NCI-H82 (cell line): Measurements from ENCODE around the gene TBX19.

ENCODE experiments used
- DNase-seq: peaks from one replicate; lab custom pipeline; 2025; lab: John Stamatoyannopoulos, UW

TBX19 gene

DNA sequence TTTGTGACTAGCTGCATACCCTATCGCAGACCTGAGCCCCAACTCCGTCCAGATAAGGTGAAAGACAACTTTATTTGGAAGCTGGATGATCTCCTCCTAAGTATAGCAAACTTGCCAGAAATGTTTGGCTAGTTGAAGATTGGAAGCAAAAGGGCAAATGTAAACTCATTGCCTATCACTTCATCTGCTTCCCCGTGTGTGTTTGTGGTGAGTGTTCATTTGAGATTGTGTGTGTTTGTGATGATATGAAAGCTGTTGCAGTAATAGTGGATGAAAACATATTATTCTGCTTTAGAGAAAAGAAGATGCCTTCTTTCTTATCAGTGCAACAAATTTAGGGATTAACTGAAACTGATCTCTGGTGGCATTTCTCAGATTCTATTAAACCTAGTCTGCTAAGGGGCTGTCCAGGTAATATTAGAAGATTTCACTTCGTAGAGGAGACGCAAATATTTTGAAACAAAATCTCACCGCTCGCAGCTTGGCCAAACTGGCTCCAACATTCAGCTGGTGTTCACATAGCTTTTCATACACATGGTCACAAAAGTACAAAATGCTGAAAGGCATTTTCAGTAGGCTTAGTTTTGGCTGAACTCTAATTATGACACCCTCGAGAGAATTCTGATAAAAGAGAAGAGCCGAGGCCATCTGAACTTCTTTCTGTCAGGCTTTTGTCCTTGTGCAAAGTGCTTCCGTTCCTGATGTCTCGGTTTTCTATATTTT, 1.1 kb downstream of the TBX19 start:
- no peak for DNase-seq

DNA sequence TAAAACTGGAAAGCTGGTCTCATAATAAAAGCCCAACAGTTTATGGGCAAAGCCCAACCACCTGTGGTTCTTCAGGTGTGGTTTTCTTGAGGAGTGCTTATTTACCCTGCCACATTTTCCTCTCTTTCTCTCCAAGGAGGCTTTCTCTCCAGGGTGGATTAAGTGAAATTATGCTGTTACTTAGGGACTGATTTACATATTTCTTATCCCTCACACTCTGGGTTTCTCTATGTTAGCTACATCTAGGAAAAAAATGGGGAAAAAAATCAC, 4.8 kb downstream of the TBX19 start:
- peak; percentile 19 for DNase-seq

DNA sequence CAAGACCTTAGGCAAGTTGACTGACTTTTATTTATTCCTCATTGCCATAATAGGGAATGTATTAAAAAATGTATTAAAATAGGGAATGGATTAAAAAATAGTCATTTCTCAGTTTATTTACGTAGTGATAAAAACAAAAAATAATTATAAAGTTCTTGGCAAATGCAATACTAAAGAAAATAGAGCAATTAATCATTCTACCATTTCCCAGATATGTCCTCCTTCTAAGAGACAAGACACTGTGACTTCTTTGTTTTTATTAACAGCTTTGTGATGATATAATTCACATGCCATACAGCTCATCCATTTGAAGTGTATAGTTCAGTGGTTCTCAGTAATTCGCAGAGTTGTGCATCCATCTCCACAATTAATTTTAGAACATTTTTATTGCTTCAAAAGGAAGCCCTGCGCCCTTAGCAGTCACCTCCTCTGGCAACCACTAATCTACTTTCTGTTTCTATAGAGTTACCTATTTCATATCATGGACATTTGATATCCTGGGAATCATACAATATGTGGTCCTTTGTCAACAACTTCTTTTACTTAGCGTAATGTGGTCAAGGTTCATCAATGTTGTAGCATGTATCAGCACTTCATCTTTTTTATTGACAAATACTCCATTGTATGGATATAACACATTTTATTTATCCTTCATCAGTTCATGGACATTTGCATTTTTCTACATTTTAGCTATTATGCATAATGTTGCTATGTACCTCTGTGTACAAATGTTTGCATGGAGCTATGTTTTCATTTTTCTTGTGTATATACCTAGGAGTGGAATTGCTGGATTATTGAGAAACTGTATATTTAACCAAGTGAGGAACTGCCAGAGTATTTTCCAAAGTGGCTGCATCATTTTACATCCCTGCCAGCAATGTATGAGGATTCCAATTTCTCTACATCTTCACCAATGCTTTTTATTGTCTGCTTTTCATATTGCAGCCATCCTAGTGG, 5.6 kb downstream of the TBX19 start:
- no peak for DNase-seq

- DNase-seq = no peak
These were observed 6.6 kb downstream of the TBX19 start for GRCh38 chr1:168287237-168287664.

GRCh38 chr1:168288311-168289052, 7.8 kb downstream of the TBX19 start:
- no peak for DNase-seq

GRCh38 chr1:168291222-168291837, 10.7 kb downstream of the TBX19 start:
- DNase-seq = no peak

DNA sequence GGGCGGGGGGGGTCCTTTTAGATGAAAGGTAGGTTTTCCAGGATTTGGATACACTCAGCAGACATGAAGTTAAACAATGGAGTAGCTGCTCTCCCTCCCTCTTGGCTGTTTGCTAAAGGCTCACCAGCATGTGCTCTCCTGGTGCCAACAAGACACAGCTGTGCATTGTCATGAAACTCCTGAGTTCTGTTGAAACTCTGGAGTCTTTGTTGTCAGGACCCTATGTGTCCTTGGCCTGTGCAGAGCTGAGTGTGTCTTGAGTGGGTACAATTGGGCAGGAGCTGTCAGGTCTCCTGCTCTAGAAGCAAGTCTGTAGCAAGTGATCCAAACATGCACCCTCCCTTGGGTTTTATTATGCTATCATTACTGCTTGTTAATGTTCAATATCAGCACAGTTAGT, 12.7 kb downstream of the TBX19 start:
- DNase-seq = no peak

GRCh38 chr1:168295411-168296114, 14.9 kb downstream of the TBX19 start:
- DNase-seq = no peak

DNA sequence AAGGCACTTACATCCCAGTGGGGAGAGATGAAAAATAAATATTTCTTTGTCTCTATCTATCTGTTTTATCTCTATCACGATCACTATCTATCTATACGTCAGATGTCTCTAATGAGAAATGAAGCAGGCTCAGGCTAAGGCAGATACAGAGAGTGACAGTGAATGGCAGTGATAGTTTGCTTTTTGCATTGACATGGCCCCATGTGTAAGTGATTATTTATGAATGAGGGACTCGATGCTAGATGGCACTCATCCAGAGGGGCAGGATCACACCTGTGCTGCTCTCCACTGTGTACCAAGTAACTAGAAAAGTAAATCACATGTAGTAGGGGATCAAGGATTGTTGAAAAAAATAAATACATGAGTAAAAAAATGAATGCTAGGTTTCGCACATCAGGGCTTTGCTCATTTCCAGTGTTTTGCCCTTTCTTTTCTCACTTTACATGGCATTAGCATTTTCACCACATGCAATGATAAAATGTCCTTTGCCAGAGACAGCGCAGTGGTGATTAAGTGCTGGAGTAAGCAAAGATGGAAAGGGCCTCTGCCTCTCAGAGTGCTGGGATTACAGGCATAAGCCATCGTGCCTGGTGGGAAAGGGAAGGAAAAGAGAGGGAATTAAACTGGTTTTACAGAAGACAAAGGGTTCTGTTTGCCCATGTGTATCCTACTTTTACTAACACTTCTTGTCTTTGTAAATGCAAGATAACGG, 16.5 kb downstream of the TBX19 start:
- peak; percentile 10 for DNase-seq

DNA sequence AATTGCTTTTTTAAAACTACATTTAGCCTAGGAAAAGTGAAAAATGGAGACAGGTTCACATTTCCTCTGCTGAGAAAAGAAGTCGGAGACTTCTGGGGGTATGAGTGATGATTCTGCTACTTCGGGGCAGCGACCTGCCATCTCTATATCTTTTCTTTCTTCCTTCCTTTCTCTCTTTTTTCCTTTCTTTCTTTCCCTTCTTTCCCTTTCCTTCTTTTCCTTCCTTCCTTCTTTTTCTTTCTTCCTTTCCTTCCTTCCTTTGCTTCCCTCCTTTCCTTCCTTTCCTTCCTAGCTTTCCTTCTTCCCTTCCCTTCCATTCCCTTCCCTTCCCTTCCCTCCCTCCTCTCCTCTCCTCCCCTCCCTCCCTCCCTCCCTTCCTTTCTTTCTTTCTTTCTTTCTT, 17.8 kb downstream of the TBX19 start:
- DNase-seq = no peak

- DNase-seq = no peak
These were observed 19.9 kb downstream of the TBX19 start for GRCh38 chr1:168300626-168301025.

GRCh38 chr1:168301664-168302320, 21.1 kb downstream of the TBX19 start:
- no peak for DNase-seq

DNA sequence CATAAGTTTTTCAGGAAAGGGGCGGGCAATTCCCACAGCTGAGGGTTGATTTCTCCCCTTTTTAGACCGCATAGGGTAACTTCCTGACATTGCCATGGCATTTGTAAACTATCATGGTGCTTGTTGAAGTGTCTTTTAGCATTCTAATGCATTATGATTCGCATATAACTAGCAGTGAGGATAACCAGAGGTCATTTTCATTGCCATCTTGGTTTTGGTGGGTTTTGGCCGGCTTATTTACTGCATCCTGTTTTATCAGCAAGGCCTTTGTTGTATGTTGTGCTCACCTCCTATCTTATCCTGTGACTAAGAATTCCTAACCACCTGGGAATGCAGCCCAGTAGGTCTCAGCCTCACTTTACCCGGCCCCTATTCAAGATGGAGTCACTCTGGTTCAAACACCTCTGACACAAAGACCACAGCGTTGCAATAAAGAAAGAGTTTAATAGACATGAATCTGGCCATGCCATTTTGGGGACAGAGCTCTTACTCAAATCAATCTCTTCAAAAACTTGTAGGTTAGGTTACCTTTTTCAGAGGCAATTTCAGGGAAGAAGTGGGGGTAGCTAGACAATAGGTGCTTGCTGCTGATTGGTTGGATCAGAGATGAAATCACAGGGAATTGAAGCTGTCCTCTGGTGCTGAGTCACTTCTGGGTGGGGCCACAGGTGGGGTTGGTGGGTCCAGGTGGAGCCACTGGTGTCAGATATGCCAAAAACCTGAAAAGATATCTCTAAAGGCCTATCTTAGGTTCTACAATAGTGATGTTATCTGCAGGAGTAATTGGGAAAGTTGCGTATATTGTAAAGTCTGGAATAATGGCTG, 23.3 kb downstream of the TBX19 start:
- DNase-seq = no peak

DNA sequence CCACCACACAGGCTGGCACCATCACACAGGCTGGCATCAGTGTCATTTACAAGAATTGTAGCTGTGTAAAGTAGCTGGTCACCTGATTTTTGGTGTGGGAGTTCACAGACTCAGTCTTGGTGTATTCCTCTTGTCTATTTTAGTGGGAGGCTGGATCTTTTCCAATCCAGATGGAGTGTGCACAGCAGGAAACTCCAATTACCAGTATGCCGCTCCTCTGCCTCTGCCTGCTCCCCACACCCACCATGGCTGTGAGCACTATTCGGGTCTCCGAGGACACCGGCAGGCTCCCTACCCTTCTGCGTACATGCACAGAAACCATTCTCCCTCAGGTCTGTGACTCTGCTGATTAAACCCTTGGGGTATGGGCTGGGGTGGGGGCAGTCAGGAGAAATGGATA, 24.2 kb downstream of the TBX19 start:
- DNase-seq = no peak

GRCh38 chr1:168312718-168313604, 32.3 kb downstream of the TBX19 start:
- no peak for DNase-seq

GRCh38 chr1:168316142-168316541, 35.5 kb downstream of the TBX19 start:
- no peak for DNase-seq

- DNase-seq = no peak
These were observed 36.6 kb downstream of the TBX19 start for GRCh38 chr1:168317309-168317708.

DNA sequence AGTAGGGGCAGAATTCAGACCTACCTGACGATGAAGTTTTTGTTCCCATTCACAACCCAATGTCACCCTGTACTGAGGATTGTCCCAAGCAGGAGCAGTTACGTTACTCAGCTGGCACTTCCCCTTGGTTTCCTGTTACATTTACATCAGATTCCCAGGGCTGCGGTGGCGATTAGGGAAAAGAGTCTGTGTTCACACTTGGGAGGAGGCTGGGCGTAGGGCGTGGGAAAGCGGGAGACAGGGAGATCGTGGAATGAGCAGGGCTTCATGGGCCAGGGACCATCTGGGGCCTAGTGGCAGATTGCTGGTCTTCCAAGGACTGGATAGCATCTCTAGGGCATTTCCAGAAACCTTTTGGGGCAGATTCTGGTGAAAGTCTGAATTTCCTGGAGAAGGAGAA, 39.0 kb downstream of the TBX19 start:
- no peak for DNase-seq

- no peak for DNase-seq
These were observed 39.5 kb downstream of the TBX19 start for GRCh38 chr1:168320149-168320548.
